ENCODE results near the gene UGT8. TPM values are rescaled to one million over a fixed set of nuclear protein-coding genes. Genes with fewer than 3 reads are reported as not detected.
A peak's percentile ranks its signal among the peaks of the same experiment; 100 is the strongest.

UGT8 gene
- total and polyA plus RNA-seq, 2 donors = 0.19 to 0.30 TPM

DNA sequence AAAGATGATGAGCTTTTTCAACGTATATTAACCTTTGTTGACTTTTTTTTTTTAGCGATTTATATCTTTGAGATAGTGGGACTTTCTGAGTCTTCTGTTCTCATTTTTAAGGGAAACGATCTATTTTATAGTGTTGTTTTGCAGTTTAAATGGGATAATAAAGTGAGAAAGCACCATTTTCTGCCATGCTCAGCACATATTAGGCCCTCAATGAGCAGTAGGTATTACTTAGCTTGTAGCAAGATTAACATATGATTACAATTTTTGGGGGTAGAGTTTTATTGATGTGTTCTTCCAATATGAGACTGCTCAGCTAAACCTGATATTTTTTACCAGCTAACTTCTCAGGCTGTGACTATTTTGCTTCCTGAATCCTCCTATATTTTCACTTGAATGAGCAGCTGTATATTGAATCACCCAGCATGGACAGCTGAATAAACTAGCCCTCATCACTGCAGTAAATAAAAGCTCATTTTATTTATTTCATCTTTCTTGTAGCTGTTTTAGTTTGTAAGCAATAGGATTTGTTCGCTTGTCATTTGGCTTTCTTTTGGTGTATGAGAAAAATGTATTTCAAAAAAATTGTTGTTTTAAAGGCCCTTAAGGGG, 43.7 kb downstream of the UGT8 start:
- Histone ChIP-seq H3K36me3 (ENCODE audit: control insufficient read depth in 2 of 2, insufficient read depth in 2 of 2, low read length in 1 of 2) (no peaks in the 10 kb centered on the region), H3K4me1 (ENCODE audit: control insufficient read depth in 2 of 2, insufficient read depth in 2 of 2, low read length in 2 of 2) (no peaks in the 10 kb centered on the region), H3K9me3 (ENCODE audit: control insufficient read depth in 2 of 2, insufficient read depth in 1 of 2, low read length in 1 of 2) (no peaks in the 10 kb centered on the region), H3K27ac (ENCODE audit: low read depth in 1 of 2, low read length in 1 of 2) (no peak overlapping the region), H3K27me3 (ENCODE audit: control insufficient read depth in 2 of 2, insufficient read depth in 1 of 2, low read length in 1 of 2) (no peaks in the 10 kb centered on the region), H3K4me3 (ENCODE audit: low read length in 2 of 2) (no peak overlapping the region)
- DNase-seq (ENCODE audit: low read depth in 6 of 9, low spot score in 9 of 9) = no peak
- 92% methylated on average over 4 of the region's 4 CpGs for whole genome bisulfite sequencing

DNA sequence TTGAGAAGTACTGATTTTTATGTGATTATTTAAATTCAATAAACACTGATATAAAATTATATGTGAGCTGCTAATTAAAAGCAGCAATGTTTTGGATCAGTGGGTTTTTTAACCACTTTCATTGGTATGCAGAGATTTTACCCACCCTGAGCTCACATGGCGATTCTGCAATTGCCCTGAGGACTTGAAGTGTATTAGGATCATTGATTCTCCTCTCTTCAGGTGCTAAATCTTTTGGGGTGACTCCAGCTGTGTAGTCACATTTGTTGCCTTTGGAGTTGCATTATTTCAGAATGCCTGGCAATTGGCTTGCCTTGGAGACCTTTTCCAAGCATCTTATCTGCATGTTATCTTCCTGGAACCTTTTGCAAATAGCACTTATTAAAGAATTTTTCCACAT, 51.3 kb downstream of the UGT8 start:
- no peaks in the 10 kb centered on the region for H3K36me3 ChIP-seq (ENCODE audit: control insufficient read depth in 2 of 2, insufficient read depth in 2 of 2, low read length in 1 of 2)
- H3K4me3 ChIP-seq (ENCODE audit: low read length in 2 of 2) = no peak overlapping the region
- no peaks in the 10 kb centered on the region for H3K27me3 ChIP-seq (ENCODE audit: control insufficient read depth in 2 of 2, insufficient read depth in 1 of 2, low read length in 1 of 2)
- H3K9me3 ChIP-seq (ENCODE audit: control insufficient read depth in 2 of 2, insufficient read depth in 1 of 2, low read length in 1 of 2) = no peaks in the 10 kb centered on the region
- H3K27ac ChIP-seq (ENCODE audit: low read depth in 1 of 2, low read length in 1 of 2) = no peak overlapping the region
- H3K4me1 ChIP-seq (ENCODE audit: control insufficient read depth in 2 of 2, insufficient read depth in 2 of 2, low read length in 2 of 2) = no peaks in the 10 kb centered on the region
- DNase-seq (ENCODE audit: low read depth in 6 of 9, low spot score in 9 of 9) = no peak
- 90% methylated on average over 1 of the region's 1 CpG for WGBS

DNA sequence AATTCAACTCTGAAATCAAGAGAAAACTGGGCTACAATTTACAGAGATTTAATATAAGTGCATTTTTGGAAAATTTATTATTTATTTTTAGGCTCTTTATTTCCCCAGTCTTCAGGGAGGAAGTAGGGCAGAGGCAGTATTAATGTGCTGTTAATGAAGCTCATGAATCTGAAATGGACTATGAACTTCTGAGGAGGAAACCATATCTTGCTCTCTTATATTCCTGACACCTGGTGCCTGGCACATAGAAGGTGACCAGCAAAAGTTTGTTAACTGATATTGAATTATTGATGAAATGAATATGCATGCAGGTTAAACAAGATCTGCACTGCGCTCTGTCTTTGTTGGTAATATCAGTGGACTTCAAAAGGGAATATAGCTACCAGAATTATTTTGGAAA, 55.1 kb downstream of the UGT8 start:
- Histone ChIP-seq H3K9me3 (ENCODE audit: control insufficient read depth in 2 of 2, insufficient read depth in 1 of 2, low read length in 1 of 2) (no peaks in the 10 kb centered on the region), H3K27ac (ENCODE audit: low read depth in 1 of 2, low read length in 1 of 2) (no peak overlapping the region), H3K4me1 (ENCODE audit: control insufficient read depth in 2 of 2, insufficient read depth in 2 of 2, low read length in 2 of 2) (no peaks in the 10 kb centered on the region), H3K4me3 (ENCODE audit: low read length in 2 of 2) (no peak overlapping the region), H3K36me3 (ENCODE audit: control insufficient read depth in 2 of 2, insufficient read depth in 2 of 2, low read length in 1 of 2) (no peaks in the 10 kb centered on the region), H3K27me3 (ENCODE audit: control insufficient read depth in 2 of 2, insufficient read depth in 1 of 2, low read length in 1 of 2) (no peaks in the 10 kb centered on the region)
- DNase-seq (ENCODE audit: low read depth in 6 of 9, low spot score in 9 of 9) = no peak
- WGBS = 98% methylated on average over 1 of the region's 1 CpG

DNA sequence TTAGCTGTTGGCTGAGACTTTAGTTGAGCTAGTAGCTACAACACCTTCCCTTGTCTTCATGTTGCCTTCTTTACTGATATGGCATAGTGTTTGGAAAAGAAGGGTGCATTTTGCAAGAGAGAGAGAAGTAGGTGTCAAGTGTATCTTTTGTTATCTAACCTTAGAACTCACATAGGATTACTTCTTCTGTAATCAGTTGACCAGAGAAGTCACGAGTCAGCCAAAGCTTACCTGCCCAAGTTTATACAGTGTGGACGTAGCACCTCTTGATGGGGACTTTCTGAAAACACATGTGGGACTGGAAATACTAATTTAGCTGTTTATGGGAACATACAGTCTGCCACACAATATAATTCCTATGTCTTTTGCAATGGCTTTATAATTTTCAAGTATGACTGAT, 56.0 kb downstream of the UGT8 start:
- no peak for DNase-seq (ENCODE audit: low read depth in 6 of 9, low spot score in 9 of 9)
- Histone ChIP-seq H3K27ac (ENCODE audit: low read depth in 1 of 2, low read length in 1 of 2) (no peak overlapping the region), H3K4me3 (ENCODE audit: low read length in 2 of 2) (no peak overlapping the region), H3K36me3 (ENCODE audit: control insufficient read depth in 2 of 2, insufficient read depth in 2 of 2, low read length in 1 of 2) (no peaks in the 10 kb centered on the region), H3K4me1 (ENCODE audit: control insufficient read depth in 2 of 2, insufficient read depth in 2 of 2, low read length in 2 of 2) (no peaks in the 10 kb centered on the region), H3K9me3 (ENCODE audit: control insufficient read depth in 2 of 2, insufficient read depth in 1 of 2, low read length in 1 of 2) (no peaks in the 10 kb centered on the region), H3K27me3 (ENCODE audit: control insufficient read depth in 2 of 2, insufficient read depth in 1 of 2, low read length in 1 of 2) (no peaks in the 10 kb centered on the region)
- WGBS = 80% methylated on average over 2 of the region's 2 CpGs

DNA sequence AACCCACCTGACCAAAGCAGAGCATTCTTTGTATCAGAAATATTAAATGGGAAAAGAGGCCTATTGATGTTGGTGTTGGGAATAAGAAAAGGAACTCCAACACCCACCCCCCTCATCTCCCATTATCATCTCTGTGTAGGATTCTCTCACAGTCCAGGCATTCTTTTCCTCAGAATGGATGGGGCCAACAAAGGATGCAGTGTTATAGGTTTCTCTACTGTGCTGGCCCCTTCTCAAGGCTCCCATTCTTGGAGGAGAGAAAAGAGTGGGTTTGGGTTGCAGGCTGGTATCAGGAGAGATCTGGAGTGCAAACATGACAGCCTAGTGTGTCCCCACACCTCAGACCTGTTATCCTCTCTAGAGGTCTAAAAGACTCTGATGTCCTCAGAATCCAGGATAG, 59.6 kb downstream of the UGT8 start:
- no peaks in the 10 kb centered on the region for H3K4me1 ChIP-seq (ENCODE audit: control insufficient read depth in 2 of 2, insufficient read depth in 2 of 2, low read length in 2 of 2)
- no peaks in the 10 kb centered on the region for H3K36me3 ChIP-seq (ENCODE audit: control insufficient read depth in 2 of 2, insufficient read depth in 2 of 2, low read length in 1 of 2)
- no peak overlapping the region for H3K27ac ChIP-seq (ENCODE audit: low read depth in 1 of 2, low read length in 1 of 2)
- no peak overlapping the region for H3K4me3 ChIP-seq (ENCODE audit: low read length in 2 of 2)
- H3K9me3 ChIP-seq (ENCODE audit: control insufficient read depth in 2 of 2, insufficient read depth in 1 of 2, low read length in 1 of 2) = no peaks in the 10 kb centered on the region
- no peaks in the 10 kb centered on the region for H3K27me3 ChIP-seq (ENCODE audit: control insufficient read depth in 2 of 2, insufficient read depth in 1 of 2, low read length in 1 of 2)
- DNase-seq (ENCODE audit: low read depth in 6 of 9, low spot score in 9 of 9) = no peak

DNA sequence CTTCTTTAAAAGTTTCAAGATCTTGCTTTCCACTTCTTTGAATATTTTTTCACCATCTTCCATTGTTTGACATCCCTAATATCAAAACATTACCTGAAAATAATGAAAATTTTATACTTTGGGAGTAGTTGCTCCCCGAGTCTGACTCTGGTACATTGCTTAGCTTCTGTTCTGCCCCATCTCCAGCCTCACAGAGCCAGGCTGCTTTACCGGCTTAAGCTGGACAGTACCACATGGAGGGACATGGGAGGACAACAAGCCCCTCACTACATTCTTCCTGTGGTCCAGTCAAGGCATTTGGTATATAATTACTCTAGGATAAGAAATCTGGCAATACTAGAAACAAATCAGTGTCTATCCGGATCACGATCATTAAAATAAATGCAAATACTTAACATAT, 60.2 kb downstream of the UGT8 start:
- H3K27me3 ChIP-seq (ENCODE audit: control insufficient read depth in 2 of 2, insufficient read depth in 1 of 2, low read length in 1 of 2) = no peaks in the 10 kb centered on the region
- no peaks in the 10 kb centered on the region for H3K4me1 ChIP-seq (ENCODE audit: control insufficient read depth in 2 of 2, insufficient read depth in 2 of 2, low read length in 2 of 2)
- DNase-seq (ENCODE audit: low read depth in 6 of 9, low spot score in 9 of 9) = no peak
- H3K36me3 ChIP-seq (ENCODE audit: control insufficient read depth in 2 of 2, insufficient read depth in 2 of 2, low read length in 1 of 2) = no peaks in the 10 kb centered on the region
- no peak overlapping the region for H3K27ac ChIP-seq (ENCODE audit: low read depth in 1 of 2, low read length in 1 of 2)
- WGBS = 95% methylated on average over 4 of the region's 4 CpGs
- H3K9me3 ChIP-seq (ENCODE audit: control insufficient read depth in 2 of 2, insufficient read depth in 1 of 2, low read length in 1 of 2) = no peaks in the 10 kb centered on the region
- no peak overlapping the region for H3K4me3 ChIP-seq (ENCODE audit: low read length in 2 of 2)

DNA sequence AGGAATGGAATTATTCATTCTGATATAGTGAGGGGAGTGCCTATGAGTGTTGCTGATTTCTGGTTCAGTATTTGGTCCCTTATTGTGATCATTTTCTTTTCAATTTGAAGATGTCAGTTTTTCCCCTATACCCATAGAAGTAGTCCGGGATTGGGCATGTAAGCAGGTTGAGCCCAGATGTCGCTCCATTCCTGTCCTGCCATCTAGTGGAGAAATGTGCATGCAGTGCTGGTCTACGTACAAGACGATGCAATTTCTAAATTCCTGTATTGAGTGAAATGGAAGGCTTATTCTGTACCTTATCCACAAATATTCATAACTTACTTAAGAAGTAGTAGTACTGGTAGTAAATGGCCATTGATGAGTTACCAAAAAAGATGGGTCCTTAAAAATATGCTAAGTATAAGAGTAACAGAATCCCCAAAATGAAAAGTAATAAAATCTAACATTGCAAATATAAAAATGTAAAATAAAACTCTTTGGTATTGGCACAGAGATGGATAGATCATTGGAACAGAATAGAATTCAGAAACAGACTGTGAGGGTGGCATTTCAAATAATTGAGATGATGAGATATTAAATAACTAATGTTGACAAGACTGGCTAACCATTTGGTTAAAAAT, 60.9 kb downstream of the UGT8 start:
- Histone ChIP-seq H3K4me3 (ENCODE audit: low read length in 2 of 2) (no peak overlapping the region), H3K27ac (ENCODE audit: low read depth in 1 of 2, low read length in 1 of 2) (no peak overlapping the region), H3K4me1 (ENCODE audit: control insufficient read depth in 2 of 2, insufficient read depth in 2 of 2, low read length in 2 of 2) (no peaks in the 10 kb centered on the region), H3K36me3 (ENCODE audit: control insufficient read depth in 2 of 2, insufficient read depth in 2 of 2, low read length in 1 of 2) (no peaks in the 10 kb centered on the region), H3K9me3 (ENCODE audit: control insufficient read depth in 2 of 2, insufficient read depth in 1 of 2, low read length in 1 of 2) (no peaks in the 10 kb centered on the region), H3K27me3 (ENCODE audit: control insufficient read depth in 2 of 2, insufficient read depth in 1 of 2, low read length in 1 of 2) (no peaks in the 10 kb centered on the region)
- DNase-seq (ENCODE audit: low read depth in 6 of 9, low spot score in 9 of 9) = peak in 7 of 9 donors; percentile 2 to 39 (median 7)
- 5% methylated on average over 4 of the region's 4 CpGs for WGBS

DNA sequence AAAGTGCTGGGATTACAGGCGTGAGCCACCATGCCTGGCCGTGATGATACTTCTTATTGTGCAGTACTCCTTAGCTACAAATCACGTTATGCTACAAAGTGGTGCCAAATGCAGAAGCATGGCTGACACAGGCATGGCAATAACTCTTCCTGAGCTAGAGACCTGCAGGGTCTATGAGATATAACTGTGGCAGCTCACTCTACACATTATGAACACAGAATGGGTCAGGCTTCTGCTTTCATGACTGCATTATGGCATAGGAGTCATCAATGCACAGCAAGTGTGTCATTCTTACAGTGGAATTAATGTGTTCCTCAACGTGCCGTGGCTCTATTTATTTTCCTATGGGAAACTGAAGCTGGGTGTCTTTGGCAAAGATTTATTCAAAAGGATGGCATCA, 64.5 kb downstream of the UGT8 start:
- no peak overlapping the region for H3K4me3 ChIP-seq (ENCODE audit: low read length in 2 of 2)
- H3K9me3 ChIP-seq (ENCODE audit: control insufficient read depth in 2 of 2, insufficient read depth in 1 of 2, low read length in 1 of 2) = no peaks in the 10 kb centered on the region
- no peak overlapping the region for H3K27ac ChIP-seq (ENCODE audit: low read depth in 1 of 2, low read length in 1 of 2)
- DNase-seq (ENCODE audit: low read depth in 6 of 9, low spot score in 9 of 9) = no peak
- no peaks in the 10 kb centered on the region for H3K36me3 ChIP-seq (ENCODE audit: control insufficient read depth in 2 of 2, insufficient read depth in 2 of 2, low read length in 1 of 2)
- no peaks in the 10 kb centered on the region for H3K4me1 ChIP-seq (ENCODE audit: control insufficient read depth in 2 of 2, insufficient read depth in 2 of 2, low read length in 2 of 2)
- 92% methylated on average over 5 of the region's 5 CpGs for WGBS
- no peaks in the 10 kb centered on the region for H3K27me3 ChIP-seq (ENCODE audit: control insufficient read depth in 2 of 2, insufficient read depth in 1 of 2, low read length in 1 of 2)

DNA sequence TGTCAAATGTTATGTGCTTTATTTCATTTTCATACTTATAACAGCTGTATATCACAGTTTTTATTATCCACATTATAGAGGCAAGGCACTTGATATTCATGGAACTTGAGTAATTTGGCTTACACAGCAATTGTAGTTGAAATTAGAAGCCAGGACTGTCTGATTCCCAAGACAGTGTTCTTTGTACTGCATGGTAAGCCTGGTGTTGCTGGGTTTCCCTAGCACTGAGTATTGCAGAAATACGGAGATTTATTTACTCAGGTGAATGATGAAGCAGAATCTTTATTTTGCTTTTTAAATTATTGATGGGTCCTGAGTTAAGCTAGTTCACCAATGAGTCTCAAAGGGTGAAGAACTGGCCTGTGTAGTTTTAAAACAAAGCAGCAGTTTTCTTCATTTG, 70.0 kb downstream of the UGT8 start:
- Histone ChIP-seq H3K9me3 (ENCODE audit: control insufficient read depth in 2 of 2, insufficient read depth in 1 of 2, low read length in 1 of 2) (no peaks in the 10 kb centered on the region), H3K4me3 (ENCODE audit: low read length in 2 of 2) (no peak overlapping the region), H3K27ac (ENCODE audit: low read depth in 1 of 2, low read length in 1 of 2) (no peak overlapping the region), H3K36me3 (ENCODE audit: control insufficient read depth in 2 of 2, insufficient read depth in 2 of 2, low read length in 1 of 2) (no peaks in the 10 kb centered on the region), H3K27me3 (ENCODE audit: control insufficient read depth in 2 of 2, insufficient read depth in 1 of 2, low read length in 1 of 2) (no peaks in the 10 kb centered on the region), H3K4me1 (ENCODE audit: control insufficient read depth in 2 of 2, insufficient read depth in 2 of 2, low read length in 2 of 2) (no peaks in the 10 kb centered on the region)
- DNase-seq (ENCODE audit: low read depth in 6 of 9, low spot score in 9 of 9) = no peak
- WGBS = 87% methylated on average over 1 of the region's 1 CpG
